HL-60/S4 (cell line): ENCODE data around the gene AQP10.
"Not testable (repeated sequence)": the region's sequence is repeated elsewhere in the genome, so short reads cannot be mapped to it uniquely, and the experiment has no call there.

ENCODE experiments used
- in situ Hi-C: fragments of 300-500 bp; cut with MboI; formaldehyde crosslinking; loops from 2 replicates; pipeline ENCODE4 v1.14.3; 2022; ENCODE audit warnings: low sequenced_read_pairs

AQP10 gene

GRCh38 chr1:154342836-154343472, 22.1 kb downstream of the AQP10 start:
- in situ Hi-C loops = no loop called here

DNA sequence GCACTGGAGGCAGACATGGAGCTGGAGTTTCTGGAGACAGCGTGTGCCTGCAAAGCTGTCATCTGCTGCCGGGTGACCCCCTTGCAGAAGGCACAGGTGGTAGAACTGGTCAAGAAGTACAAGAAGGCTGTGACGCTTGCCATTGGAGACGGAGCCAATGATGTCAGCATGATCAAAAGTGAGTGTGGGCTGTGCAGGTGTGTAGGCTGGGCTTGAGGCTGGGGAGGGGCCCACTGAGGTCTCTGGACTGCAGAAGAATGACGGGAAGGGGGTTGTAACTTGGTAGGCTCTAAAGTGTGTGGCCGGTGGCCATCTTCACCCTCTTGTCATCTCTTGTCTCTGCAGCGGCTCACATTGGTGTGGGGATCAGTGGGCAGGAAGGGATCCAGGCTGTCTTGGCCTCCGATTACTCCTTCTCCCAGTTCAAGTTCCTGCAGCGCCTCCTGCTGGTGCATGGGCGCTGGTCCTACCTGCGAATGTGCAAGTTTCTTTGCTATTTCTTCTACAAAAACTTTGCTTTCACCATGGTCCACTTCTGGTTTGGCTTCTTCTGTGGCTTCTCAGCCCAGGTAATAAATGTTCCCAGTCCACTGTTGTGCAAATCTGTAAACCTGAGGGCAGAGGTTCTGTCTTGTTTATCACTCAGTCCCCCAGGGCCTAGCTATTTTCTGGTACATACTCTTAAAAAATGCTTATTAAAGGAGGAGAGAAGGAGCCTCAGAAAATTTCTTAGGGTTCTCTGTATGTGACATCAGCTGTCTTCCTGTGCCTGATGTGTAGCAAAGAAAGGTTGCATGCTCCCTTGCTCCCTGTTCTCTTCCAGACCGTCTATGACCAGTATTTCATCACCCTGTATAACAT, 24.3 kb downstream of the AQP10 start:
- in situ Hi-C loops = no loop called here

GRCh38 chr1:154346276-154346917, 25.5 kb downstream of the AQP10 start:
- in situ Hi-C loops = no loop called here

DNA sequence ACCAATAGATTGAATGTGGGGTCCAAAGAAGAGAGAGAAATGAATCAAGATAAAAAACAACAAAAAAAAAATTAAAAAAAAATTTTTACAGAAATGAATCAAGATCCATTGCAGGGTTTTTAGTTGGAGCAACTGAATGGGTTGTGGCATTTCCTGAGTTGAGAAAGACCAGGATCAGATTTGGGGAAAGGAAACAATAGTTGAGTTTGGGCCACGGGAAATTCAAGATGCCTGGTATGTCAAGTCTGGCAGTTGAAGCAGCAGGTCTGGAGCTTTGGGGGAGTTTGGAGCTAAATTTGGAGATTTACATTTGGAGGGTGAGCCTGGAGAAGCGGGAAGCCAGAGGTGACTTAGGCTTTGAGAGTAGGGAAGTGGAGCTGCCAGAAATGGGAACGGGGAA, 27.1 kb downstream of the AQP10 start:
- in situ Hi-C loops = no loop called here

DNA sequence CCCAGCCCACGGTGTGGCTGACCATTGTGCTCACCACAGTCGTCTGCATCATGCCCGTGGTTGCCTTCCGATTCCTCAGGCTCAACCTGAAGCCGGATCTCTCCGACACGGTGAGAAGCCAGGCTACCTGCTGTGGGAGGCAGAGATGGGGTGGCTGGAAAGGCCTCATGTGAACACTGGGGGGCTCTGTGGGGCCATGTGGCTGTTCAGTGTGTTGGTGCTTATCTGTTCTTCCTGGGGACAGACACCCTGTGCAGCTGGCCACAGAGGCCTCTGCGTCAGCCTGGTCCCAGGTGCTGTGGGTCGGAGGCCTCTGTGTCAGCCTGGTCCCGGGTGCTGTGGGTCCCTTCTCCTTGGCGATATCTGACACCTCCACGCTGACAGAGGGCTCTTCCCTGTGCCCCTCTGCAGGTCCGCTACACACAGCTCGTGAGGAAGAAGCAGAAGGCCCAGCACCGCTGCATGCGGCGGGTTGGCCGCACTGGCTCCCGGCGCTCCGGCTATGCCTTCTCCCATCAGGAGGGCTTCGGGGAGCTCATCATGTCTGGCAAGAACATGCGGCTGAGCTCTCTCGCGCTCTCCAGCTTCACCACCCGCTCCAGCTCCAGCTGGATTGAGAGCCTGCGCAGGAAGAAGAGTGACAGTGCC, 27.7 kb downstream of the AQP10 start:
- in situ Hi-C loops = no loop called here

DNA sequence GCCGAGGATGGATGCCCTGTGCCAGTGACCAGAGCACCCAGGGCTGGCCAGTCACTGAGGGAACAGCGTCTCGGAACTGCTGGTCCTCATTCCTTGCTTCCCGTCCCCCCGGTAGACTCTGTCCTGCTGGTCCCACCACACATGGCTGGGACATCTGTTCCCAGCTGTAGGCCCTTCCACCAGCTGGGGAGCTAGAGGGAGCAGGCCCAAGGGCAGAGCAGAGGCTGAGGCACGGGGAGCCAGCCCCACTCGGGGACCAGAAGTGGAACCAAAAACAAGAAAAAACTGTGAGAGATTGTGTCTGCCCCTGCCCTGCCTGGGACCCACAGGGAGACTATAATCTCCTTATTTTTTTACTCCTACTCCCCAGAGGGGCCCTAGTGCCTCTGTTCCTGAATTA, 28.2 kb downstream of the AQP10 start:
- in situ Hi-C loops = no loop called here

DNA sequence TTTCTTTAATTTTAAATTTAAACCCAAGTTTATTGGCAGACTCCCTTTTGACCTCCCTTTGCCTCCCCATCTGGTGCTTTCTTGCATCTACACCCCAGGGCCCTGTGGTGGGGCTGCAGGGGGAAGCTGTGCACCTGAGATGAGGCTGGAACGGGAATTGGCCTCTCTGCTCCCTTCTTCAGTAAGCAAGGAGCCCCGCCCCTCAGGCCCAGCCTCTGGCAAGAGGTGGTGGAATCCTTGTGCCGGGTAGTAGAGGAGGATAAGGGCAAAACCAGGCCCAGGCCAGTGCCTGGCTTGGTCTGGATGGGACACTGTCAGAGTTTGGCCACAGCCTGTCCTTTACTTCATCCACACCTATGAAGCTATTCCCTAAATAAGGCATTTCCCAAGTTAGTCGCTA, 29.5 kb downstream of the AQP10 start:
- in situ Hi-C loops = no loop called here

GRCh38 chr1:154351363-154352068, 30.6 kb downstream of the AQP10 start:
- in situ Hi-C loops = no loop called here

GRCh38 chr1:154352245-154352580, 31.3 kb downstream of the AQP10 start:
- in situ Hi-C loops = no loop called here

DNA sequence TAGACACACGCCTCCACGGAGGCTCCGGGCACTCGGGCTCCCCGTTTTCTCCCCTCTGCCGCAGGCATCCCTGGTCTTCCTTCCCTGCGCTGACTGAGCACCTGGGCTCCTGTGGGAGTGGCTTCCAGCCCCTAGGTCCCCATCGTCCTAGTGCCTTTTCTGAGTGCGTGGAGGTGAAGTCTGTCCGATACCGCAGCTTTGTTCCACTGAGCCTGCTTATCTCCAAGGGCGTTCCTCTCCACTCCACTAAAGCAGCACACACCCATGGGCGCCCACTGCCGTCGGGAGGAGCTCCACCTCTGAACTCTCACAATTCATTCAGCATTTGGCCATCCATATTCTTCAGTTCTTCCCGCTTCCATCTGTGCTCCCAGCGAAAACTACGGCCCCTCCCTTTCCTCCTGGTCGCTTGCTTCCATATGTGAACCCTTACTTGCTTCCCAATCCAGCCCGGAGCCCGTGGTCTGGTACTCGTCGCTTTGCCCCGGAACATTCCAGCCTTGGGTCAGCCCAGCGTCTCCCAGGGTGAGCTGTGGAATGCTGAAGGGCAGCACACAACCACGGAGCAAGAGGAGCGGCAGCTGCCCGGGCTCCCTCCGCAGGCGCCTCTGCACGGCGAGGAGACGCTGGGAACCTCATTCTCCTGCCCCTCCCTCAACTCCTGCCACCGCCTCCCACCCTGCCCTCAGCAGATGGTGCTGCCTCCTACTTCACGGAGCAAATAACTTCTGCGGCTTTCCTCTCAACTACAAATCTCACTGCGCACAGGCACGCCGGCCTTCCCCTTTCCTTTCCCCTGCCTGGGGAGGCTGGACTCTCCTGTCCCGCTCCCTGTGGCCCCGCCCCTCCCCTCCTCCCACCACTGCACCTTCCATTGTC, 31.9 kb downstream of the AQP10 start:
- in situ Hi-C loops = no loop called here

- in situ Hi-C loops = no loop called here
These were observed 32.6 kb downstream of the AQP10 start for GRCh38 chr1:154353460-154353904.

DNA sequence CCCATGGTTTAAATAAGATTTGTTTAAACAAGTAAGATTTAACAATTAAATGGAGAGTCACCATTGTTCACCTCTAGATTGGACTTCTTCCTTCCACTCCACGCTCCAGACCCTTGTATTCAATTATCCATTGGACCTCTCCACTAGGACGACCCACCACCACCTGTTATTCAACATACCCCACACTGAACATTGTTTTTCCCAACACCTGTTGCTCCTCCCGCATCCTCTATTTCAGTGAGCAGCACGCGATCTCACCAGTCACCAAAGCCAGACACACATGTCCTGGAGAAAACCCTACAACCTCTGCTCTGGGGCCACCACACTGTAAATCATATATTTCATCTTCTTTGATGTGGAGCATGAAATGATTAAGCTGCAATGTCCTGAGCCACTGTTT, 33.1 kb downstream of the AQP10 start:
- in situ Hi-C loops = no loop called here

- in situ Hi-C loops = no loop called here
These were observed 37.6 kb downstream of the AQP10 start for GRCh38 chr1:154358519-154358918.

GRCh38 chr1:154360288-154360687, 39.4 kb downstream of the AQP10 start:
- in situ Hi-C loops = no loop called here

GRCh38 chr1:154360881-154361280, 40.0 kb downstream of the AQP10 start:
- in situ Hi-C loops = not testable (repeated sequence)

GRCh38 chr1:154361357-154361756, 40.5 kb downstream of the AQP10 start:
- in situ Hi-C loops = no loop called here

DNA sequence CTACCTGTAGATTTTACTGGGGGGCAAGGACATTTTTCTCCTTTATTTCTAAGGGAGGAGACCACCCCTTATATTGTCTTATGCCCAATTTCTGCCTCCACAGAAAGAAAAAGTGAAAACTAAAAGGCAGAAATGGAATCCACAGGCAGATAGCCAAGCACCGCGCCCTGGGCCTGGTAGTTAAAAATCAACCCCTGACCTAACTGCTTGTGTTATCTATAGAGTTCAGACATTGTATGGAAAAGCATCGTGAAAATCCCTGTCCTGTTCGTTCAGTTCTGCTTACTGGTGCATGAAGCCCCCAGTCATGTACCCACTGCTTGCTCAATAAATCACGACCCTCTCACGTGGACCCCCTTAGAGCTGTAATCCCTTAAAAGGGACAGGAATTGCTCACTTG, 50.5 kb downstream of the AQP10 start:
- in situ Hi-C loops = no loop called here

- in situ Hi-C loops = not testable (repeated sequence)
These were observed 53.0 kb downstream of the AQP10 start for GRCh38 chr1:154373777-154374357.
